RPMI7951 (cell line): ENCODE measurements around the gene MBNL3. TPM values are rescaled to one million over a fixed set of nuclear protein-coding genes. Genes with fewer than 3 reads are reported as not detected.
"Not testable (repeated sequence)": the region's sequence is repeated elsewhere in the genome, so short reads cannot be mapped to it uniquely, and the experiment has no call there.

ENCODE experiments used
- DNase-seq: peaks from one replicate; pipeline ENCODE4 v3.0.0-alpha.2; 2012; ENCODE audit warnings: low read depth
- total RNA-seq: library from RNA; depleted of rRNA; stranded (reverse); fragments of >200 nt; shearing (Covaris generic); gene quantifications from 2 replicates; pipeline ENCODE4 v1.2.3, GENCODE V29; 2014

MBNL3 gene
- total RNA-seq, 1 experiment from 2014 or later, result 4.2 TPM

DNA sequence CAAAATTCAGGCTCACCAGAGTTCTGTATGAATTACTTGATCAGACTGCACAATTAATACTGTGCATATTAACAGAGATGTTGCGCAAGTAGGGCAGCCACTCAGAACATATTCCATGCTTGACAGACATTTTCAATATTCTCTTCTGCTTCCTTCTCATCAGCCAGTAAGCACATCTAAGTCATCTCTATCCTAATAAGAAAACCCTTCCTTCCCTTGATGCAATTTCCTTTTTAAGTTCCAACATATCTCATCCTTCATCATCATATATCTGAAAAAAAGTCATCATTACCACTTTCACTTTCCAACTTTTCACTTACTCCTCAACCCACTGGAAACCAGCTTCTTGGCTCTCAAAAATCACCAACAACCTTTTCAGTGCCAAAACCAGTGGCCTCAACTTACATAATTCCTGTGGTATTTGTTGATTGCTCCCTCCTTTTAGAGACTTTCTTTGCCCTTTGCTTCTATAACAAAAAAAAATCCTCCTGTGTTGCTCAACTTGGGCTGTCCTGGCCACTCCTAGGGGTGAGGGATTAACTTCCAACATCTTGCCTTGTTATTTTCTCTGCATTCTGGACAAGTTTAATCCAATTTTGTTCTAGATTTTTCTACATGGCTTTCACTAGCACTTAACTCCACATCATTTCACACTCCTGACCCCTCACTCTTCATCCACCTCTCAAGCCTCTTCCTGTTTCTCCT, 14.1 kb downstream of the MBNL3 start:
- no peak for DNase-seq

DNA sequence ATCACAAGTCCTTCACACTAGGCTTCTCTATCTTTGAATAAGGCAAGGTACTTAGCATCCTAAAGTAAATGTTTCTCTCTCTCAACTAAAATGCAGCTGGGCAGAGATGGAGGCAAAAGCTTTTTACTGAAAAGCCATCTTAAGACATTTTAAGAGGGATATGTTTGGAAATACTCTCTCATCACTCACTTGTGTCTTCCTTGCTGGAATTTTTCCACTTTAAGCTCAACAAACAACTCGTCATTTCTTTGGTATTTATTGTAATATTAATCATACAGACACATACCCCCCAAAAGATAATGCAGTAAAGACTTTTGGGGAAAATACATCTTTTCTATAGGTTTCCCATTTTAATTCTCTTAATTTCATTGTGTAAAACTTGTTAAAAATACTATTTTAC, 16.4 kb downstream of the MBNL3 start:
- no peak for DNase-seq

DNA sequence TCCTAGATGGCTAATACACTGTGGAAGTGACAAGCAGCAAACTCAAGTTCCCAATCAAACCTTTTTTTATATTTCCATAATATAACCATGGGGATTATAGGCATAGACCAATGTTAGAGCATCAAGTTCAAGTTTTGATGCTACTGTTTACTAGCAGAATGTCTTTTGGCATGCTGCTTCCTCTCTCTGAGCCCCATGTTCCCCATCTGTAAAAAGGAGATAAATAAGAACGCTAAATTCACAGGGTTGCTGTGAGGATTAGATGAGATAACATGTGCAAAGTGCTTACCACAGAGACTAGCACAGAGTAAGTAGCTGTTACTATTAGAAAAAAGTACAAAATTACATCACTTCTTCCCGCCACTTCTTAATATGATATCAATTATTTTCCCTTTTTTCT, 18.0 kb downstream of the MBNL3 start:
- DNase-seq, result no peak

DNA sequence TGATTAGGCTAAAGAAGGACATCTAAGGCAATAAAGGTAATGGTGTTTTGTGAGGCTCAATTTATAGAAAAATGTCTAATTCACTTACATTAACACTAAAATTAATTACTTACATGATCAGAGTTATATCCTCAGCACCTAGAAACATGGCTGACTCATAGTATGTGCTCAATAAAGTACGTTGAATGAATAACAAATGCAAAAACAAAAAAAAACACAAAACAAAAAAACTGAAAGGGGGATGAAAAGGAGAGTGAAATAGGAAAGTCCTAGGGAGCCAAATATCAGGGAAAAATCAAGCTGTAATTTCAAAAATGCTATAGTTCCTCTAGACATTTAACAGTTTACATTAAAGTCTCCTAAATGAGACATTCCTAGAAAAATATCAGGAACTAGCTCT, 18.7 kb downstream of the MBNL3 start:
- DNase-seq, result no peak

DNA sequence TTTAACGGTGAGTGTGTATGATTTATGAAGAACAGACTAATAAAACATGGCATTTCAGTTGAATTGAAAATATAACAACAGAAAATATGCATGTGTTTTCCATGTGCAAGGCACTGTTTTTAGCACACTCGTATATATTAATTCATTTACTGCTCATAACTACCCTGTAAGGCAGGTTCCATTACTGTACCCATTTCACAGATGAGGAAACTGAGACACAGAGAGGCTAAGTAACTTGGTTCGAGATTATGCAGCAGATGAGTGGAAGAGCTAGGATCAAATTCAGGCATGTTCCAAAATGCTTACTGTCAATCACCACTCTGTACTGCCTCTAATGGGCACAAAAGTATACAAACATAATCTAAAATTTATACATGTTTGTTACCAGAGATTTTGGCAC, 20.4 kb downstream of the MBNL3 start:
- no peak for DNase-seq

DNA sequence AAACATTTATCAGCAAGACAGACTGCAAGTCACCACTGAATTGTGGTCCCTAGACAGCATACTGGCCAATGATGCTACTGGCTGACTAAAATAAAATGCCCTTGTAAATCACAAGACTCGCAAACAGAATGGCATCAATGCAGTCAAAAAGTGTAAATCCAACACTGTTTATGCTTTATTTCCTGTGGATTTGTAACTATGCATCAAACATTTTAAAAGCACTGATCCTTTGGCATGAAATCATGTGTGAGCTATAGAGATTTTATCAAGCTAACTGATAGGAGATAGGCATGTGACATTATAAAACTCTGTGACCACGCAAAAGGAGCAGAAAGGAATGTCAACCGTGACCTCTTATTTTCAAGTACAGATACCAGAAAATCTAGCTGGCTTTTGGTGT, 20.8 kb downstream of the MBNL3 start:
- DNase-seq, result no peak

DNA sequence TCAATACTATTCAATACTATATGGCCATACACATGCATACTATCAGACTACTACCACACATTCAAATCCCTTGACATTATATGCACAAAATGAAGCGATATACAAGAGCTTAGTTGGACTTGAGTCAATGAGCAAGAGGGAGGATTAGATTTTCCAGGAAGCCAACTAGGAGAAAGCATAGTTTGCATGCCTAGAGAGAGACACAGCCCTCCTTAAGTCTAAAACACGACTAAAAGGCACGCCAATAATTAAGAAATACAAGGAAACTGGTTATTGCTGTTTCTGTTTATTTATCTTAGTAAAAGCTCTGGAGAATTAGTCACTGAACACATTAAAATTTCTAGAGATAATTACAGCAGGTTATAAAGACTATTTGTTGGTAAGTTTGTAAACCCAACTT, 21.8 kb downstream of the MBNL3 start:
- no peak for DNase-seq

DNA sequence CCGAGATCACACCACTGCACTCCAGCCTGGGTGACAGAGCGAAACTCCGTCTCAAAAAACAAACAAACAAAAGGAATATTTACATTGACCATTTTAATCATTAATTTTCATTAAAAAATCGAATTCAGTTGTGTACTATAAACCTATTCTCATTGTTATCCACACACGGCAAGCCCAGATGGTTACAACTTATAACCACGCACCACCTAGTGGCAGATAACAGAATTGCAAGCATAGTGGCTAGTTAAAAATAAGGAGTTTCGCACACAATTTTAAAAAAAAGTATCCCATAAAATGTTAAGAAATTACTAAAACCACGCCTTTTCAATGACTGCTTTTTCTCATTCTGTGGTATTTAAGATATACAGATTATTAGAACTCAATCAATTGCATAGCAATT, 25.4 kb downstream of the MBNL3 start:
- peak; percentile 15 for DNase-seq

DNA sequence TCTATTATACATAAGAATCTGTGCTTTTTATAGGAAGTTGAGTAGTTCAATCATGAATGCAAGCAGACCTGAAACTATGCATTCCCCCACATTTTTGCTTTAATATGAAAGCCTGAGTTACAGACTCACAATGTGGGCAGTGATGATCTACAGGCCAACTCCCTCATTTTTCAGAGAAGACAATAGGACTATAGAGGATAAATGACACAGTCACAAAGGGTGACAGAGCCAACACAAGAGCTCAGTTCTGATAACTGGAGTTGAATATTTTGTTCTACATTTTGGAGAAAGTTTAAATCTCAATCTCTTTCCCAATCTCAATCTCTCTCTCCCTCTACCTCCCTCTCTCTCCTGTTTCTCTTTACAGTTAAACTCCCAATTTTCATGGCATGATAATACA, 27.0 kb downstream of the MBNL3 start:
- no peak for DNase-seq

DNA sequence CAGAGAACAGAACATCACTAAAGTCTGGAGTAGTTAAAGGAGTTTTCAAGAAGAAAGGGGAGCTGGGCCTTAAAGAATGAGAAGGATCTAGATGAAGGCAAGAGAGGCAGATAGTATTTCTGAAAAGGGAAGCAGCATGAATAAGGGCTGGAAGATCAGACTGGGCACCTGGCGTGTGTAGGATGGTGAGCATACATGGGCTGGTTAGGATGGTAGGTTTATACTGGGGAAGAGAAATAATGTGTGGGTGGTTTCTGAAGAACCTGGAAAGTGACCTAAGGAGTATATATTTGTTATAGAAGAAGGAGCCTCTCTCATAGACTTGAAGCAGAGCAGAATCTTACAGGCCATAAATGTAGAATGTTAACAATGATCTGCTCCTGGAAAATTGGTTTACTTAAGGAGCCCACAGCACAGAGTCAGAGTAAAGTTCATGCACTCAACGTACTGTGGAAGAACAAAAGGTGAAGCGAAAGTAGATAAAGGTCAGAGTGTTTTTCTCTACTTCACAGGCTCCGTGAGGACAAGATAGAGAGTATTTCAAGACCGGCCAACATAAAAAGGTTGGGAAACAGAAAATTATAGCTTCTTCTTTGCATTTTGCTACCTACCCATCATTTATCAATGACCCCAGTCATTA, 35.8 kb downstream of the MBNL3 start:
- no peak for DNase-seq

DNA sequence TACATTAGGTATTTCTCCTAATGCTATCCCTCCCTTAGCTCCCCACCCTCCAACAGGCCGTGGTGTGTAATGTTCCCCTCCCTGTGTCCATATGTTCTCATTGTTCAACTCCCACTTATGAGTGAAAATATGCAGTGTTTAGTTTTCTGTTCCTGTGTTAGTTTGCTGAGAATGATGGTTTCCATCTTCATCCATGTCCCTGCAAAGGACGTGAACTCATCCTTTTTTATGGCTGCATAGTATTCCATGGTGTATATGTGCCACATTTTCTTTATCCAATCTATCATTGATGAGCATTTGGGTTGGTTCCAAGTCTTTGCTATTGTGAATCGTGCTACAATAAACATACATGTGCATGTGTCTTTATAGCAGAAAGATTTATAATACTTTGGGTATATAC, 42.9 kb downstream of the MBNL3 start:
- not testable (repeated sequence) for DNase-seq

DNA sequence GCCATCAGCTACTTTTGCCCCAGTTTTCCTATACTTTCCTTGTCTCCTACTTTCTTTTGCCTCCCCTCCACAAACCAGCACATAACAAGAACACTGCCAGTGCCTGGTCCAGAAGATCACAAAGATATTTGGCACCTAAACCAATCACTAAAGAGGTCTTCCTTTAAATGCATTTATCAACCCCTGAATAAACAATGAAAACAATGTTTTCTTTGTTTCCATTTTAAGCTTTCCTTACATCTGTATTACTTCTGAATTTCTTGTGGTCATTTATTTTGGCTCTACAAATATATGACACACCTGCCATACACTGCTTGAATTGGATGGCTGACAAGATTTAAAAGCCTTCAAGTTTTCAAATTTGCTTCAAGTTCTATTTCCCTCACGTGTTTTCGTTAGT, 43.9 kb downstream of the MBNL3 start:
- no peak for DNase-seq

DNA sequence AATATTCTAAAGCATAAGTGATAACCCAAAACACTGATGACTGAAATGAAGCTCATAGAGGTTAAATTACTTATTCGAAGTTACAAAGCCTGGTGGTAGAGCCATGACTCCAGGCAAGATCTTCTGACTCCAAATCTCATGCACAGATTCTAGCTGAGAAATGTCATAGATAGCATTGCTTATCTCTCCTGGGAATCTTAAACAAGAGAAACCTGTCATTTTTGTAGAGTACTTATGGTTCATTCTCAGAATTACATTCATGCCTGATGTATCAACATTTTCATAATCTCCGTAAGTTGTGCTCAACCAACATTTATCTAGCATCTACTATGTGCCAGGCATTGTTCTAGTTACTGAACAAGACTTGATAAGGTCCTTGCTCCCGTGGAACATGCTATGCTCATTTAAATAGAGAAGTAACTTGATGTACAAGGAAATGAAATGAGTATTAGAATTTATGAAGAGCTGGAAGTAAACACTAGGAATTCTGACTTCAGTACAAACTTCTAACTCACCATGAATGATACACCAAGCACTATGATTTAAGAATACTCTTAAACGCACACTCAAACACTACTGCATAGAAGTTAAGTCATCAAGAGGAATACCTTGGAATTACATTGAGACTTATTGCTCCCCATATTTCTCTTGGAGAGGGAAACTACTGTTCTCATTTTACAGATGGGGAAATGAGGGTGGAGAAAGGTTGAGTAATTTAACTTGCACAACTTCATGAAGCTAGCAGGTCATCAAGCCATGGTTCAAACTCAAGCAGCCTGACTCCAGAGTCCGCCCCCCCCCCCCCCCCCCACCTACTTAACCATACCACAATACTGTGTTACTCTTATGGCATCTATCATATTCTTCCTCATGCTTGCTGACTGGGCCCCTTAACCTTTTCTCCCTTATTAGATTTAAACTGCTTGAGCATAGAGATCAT, 45.4 kb downstream of the MBNL3 start:
- no peak for DNase-seq

DNA sequence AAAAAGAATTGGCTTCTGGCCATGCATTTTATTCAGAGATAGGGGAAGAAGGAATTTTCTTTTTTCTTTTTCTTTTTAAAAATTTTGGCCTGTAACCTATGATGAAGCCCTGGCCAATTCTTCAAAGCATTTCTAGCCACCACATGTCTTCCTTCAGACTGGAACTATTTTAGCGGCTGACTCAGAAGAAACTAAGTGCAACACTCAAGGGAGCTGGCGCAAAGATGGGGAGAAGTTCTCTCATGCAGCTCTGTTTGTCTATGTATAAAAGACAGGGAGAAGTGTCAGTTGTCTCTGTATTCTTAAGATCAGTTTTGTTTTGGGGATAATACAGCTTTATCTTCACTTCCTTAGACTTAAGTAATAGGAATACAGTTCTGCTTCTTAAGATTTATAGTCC, 46.1 kb downstream of the MBNL3 start:
- no peak for DNase-seq

DNA sequence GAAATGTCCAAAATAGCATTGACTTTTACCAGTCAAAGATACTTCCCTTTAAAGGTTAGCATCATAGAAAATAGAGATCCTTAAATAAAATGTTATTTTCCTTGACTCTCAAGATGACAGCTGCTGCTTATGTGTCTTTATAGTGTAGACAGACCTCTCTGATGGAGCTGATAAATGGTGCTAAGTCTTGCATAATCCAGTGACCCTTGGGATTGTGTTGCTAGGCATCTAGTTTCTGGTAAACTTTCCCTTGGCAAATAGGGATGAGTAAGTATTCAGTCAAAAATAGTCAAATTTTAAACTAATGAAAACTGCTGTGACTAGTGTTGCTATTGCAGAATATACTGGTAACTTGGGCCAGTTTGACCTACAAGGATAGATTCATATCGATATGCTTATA, 53.6 kb downstream of the MBNL3 start:
- DNase-seq, result no peak

DNA sequence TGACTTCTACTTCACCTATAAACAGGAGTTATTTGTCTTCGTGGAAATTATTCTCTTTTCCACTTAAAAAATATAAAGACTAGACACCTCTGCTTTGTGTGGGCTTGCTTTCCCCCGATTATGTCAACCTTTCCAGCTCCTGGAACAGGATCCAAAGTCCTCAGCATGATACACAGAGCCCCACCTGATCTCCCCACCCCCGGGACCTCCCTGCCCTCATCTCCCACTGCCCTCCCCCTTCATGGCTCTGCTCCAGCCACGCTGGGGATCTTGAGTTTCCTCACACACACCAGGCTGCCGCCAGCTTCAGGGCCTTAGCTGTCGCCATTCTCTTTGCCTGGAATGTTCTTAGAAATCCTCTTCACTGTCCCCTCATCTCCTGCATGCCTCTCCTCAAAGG, 55.3 kb downstream of the MBNL3 start:
- no peak for DNase-seq

DNA sequence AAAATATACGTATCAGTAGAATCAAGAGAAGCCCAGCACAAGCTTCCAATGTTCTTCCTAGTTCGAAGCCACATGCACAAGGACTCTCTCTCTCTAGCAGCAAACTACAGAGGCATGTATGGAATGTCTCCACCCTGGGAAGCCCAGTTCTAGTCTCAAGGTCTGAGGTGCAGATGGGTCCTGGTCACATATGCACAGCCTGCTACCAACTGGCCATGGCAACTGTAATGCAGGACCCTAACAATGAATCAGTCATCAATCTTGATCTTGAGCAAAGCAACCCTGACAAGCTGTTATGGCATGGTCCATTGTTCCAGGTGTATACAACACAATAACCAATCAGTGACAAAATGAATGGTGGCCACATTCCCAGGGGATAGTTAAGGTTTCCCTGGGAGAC, 55.8 kb downstream of the MBNL3 start:
- DNase-seq, result no peak

DNA sequence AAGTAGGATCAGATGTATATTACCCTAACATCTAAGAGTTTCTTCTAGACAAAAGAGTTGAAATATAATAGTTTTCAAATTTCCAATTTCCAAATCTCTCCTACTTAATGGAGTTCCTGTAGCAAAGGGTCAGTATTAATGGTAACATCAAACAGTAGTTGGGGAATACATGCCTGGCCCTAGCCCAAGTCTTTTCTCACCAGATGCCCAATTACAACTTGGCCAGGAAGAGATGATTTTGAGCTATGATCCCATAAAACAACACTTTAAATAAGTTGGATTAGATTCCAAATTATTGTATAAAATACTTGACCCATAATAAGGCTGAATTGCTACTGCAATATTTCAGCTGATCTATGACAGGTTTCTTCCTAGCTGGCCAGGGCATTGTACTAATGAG, 59.9 kb downstream of the MBNL3 start:
- no peak for DNase-seq

DNA sequence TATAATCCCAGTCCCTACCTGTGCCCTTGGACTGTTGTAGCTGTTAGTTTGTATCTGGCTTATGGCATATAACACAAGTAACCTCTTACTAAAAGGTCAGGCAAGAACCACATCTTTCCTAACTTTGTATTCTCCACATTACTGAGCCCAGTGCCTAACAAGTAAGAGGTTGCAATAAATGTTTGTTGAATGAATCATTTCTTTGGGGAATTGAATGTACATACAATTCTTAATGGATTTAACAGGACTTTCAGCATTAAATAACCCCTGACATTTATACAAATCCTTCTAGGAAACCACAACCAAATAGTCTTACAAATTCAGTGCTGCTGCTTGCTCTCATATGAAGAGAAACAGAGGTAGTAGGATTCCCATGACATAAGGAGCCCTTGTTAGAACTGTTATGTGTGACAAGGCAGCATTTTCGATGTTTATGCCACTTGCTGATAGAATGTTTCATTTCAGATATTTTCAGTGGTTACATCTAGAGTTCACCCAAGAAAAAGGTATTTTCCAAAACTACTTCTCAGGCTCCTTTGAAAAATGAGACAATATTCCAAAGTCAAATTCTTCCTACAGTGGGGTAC, 62.0 kb downstream of the MBNL3 start:
- DNase-seq, result peak; percentile 16

DNA sequence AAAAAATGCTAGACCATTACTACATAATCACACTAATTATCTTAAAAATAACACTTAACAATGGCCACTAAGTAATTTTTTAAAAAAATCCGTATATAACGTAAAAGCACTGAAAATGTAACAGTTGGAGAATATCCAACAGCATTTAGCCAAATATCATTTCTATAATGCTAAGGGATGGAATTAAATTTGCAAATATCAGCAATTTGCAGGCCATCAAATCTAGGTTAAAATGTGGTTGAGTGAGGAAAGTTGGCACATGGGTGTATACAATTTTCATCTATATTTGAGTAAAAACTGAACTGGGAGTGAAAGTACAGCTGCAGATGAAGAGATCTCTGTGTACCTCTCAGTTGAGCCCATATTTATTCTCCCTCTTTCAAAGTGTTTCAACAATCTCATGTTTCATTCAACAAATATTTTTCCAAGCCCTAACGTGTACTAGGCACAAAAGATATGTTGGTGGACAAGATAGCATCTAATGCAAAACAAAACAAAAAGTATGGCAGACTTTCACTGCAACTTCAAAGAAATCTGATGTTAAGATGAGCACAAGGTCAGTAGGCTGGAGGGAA, 63.0 kb downstream of the MBNL3 start:
- DNase-seq, result no peak

DNA sequence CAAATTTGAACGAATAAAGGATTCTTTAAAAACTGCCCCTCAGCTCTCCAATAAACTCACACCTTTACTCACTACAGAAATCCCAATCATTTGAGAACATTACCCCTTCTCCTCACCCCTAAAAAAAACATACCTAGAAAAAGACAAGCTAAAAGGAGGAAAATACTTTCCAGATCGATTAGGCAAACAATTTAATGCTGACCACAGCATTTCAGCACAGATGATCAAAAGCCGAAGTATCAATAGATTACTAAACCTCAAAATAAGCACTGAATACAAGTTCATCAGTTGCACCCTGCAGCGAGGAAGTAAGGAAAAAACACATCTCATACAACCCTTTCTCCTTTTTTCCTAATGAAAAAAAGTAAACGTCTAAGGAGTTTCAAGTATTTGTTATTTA, 65.5 kb downstream of the MBNL3 start:
- no peak for DNase-seq

DNA sequence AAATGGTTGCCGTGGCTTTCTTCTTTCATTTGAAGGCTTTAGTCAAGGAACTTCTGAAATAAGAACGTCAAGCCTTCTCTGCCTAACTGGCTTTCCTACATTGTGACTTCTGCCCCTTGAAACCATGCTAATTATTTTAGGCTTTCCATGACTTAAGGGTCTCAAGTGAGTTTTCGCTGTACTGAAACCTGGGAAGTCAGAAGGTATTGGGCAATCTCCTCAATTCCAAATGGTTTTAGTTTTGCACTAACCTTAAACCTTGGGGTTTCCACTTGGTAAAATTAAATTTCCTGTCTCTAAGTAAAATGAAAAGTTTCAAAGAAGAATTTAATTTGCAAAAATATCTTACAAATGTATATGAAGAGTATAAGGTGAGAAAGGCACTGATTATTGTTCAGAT, 73.8 kb downstream of the MBNL3 start:
- DNase-seq, result no peak
